MM.1S (cell line): Measurements from ENCODE around the gene OR11L1.

Experiments used
- CTCF ChIP-seq: fragments of 300-600 bp; sonication (generic); IDR thresholded peaks from 2 replicates; pipeline ENCODE4 v1.5.1; 2016; ENCODE audit warnings: antibody characterized with exemption, low read length, mixed read lengths
- EZH2phosphoT487 ChIP-seq: fragments of 300-600 bp; sonication (generic); IDR thresholded peaks from 2 replicates; pipeline ENCODE4 v1.6.1; 2018; ENCODE audit warnings: antibody characterized with exemption, low read length

DNA sequence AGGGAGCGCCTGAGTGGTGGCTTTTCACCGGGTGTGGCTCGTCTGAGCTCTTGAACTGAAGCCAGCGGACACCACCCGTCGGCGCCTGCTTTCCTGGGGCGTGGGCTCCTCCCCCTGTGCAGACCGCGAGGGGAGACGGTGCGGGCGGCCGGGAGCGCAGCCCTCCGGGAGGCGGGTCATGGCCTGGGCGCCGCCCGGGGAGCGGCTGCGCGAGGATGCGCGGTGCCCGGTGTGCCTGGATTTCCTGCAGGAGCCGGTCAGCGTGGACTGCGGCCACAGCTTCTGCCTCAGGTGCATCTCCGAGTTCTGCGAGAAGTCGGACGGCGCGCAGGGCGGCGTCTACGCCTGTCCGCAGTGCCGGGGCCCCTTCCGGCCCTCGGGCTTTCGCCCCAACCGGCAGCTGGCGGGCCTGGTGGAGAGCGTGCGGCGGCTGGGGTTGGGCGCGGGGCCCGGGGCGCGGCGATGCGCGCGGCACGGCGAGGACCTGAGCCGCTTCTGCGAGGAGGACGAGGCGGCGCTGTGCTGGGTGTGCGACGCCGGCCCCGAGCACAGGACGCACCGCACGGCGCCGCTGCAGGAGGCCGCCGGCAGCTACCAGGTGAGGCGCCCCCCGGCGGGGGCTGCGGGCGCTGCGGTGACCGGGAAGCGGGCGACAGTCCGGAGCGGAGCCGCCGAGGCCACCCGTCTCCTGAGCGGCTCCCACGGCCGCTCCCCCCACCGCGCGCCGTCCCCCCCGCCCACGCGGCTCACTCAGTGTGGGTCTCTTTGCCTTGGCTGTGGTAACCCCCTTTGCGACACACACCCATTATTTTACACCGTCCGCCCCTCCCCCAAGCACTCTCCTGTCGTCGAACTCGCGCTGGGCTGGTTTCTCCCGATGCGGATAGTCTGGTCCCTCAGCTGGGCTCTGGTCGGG lies 15.6 kb upstream of the OR11L1 start, which contains the start of gene TRIM58:
- no peak for TF ChIP-seq CTCF
- no peak for TF ChIP-seq EZH2phosphoT487
